Cardiac muscle cell (in vitro differentiated cells and primary cell): ENCODE data around the gene CPEB2. TPM values are rescaled to one million over a fixed set of nuclear protein-coding genes. Genes with fewer than 3 reads are reported as not detected.

Experiments used
- DNase-seq, 2 donors: peaks; one replicate each; pipeline versions ENCODE4 v3.0.0 to v3.0.0-alpha.2; 2010 to 2017; ENCODE audit warnings: low read depth in 1 of 2, low spot score in 1 of 2
- H3K27ac ChIP-seq: fragments of 200-600 bp; sonication (generic); 2 replicates; pipeline ENCODE4 v1.5.1; 2016
- H3K27me3 ChIP-seq: fragments of 200-600 bp; sonication (generic); 2 replicates; pipeline ENCODE4 v1.6.0; 2016; ENCODE audit warnings: control low read depth
- H3K36me3 ChIP-seq: fragments of 200-600 bp; sonication (generic); 2 replicates; pipeline ENCODE4 v1.5.1; 2016; ENCODE audit warnings: control low read depth
- H3K4me1 ChIP-seq: fragments of 200-600 bp; sonication (generic); 2 replicates; pipeline ENCODE4 v1.8.1; 2017; ENCODE audit warnings: low read depth, mild to moderate bottlenecking, mixed run types
- H3K4me3 ChIP-seq: fragments of 200-600 bp; sonication (generic); 2 replicates; pipeline ENCODE4 v1.5.1; 2016; ENCODE audit warnings: mild to moderate bottlenecking
- H3K9me3 ChIP-seq: fragments of 200-600 bp; sonication (generic); 2 replicates; pipeline ENCODE4 v1.5.1; 2017; ENCODE audit warnings: low read depth, mild to moderate bottlenecking, control low read depth
- polyA plus RNA-seq: library from polyadenylated mRNA; unstranded; fragments of >200 nt; fragmentation: Nextera tagmentation; extraction: Ambion mirVana; gene quantifications from 2 replicates; pipeline ENCODE4 v1.2.1, GENCODE V29; 2016
- total RNA-seq: library from RNA; depleted of rRNA; stranded (reverse); fragments of >200 nt; gene quantifications from 2 replicates; pipeline ENCODE4 v1.2.3, GENCODE V29; 2016
- TF ChIP-seq, protein P1 (sequence below): IDR thresholded peaks from 2 replicates; pipeline ENCODE4 v1.5.1; 2012; ENCODE audit warnings: low read depth, mild to moderate bottlenecking, low read length

CPEB2 gene
- total and polyA plus RNA-seq, 2 experiments from 2014 or later: 7.5 to 17.4 TPM

DNA sequence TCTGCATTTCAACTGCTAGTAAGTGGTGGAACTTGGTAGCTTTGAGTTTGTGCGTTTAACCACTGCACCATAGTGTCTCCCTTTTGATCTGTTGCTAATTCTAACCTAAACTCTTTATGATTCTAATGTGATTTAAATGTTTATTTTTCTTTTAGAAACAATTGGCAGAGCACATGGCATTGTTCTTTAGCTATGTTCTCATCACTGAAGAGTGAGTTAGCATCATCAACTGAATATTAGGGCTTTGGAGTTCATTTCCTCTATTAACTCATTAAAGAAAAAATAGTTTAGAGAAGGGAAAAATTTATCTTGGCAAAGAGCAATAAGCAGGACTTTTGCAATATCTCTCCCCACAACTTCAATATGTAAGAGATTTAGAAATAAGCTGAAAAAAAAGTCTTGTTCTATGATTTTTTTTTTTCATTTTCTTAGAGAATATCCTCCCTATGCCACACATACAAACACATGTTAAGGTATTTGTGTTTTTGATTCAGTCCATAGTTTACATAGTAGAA, 25.7 kb downstream of the CPEB2 start:
- Histone ChIP-seq H3K27me3 (no peaks in the 10 kb centered on the region), H3K9me3 (no peaks in the 10 kb centered on the region), H3K4me3 (no peak overlapping the region), H3K27ac (no peak overlapping the region), H3K36me3 (peaks cover 10% of the 10 kb centered on the region), H3K4me1 (no peaks in the 10 kb centered on the region)
- TF ChIP-seq, protein P1, sequence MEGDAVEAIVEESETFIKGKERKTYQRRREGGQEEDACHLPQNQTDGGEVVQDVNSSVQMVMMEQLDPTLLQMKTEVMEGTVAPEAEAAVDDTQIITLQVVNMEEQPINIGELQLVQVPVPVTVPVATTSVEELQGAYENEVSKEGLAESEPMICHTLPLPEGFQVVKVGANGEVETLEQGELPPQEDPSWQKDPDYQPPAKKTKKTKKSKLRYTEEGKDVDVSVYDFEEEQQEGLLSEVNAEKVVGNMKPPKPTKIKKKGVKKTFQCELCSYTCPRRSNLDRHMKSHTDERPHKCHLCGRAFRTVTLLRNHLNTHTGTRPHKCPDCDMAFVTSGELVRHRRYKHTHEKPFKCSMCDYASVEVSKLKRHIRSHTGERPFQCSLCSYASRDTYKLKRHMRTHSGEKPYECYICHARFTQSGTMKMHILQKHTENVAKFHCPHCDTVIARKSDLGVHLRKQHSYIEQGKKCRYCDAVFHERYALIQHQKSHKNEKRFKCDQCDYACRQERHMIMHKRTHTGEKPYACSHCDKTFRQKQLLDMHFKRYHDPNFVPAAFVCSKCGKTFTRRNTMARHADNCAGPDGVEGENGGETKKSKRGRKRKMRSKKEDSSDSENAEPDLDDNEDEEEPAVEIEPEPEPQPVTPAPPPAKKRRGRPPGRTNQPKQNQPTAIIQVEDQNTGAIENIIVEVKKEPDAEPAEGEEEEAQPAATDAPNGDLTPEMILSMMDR: no peak
- peak in 1 of 2 donors; percentile 15 for DNase-seq

DNA sequence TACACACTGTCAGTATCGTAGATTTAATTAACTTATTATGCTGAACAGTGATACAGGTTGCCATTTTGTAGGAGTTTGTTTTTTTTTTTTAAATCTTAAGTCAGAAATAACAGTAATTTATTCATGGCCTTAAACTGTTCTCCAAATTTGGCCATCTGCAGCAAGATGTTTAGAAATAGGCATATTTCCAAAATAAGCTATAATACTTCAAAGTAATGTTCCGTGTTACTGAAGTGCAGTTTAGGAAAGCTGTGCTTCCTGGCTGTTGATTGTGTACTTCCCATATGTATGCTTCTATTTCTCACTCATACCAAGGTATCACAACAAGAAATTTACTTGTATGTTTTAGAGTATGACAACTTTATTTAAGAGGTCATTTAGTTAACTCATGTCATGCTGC, 28.9 kb downstream of the CPEB2 start:
- H3K27me3 ChIP-seq: no peaks in the 10 kb centered on the region
- H3K4me1 ChIP-seq: peaks cover 7% of the 10 kb centered on the region
- no peaks in the 10 kb centered on the region for H3K9me3 ChIP-seq
- DNase-seq: no peak
- TF ChIP-seq, protein P1: no peak
- no peak overlapping the region for H3K27ac ChIP-seq
- H3K4me3 ChIP-seq: no peak overlapping the region
- peaks cover 20% of the 10 kb centered on the region for H3K36me3 ChIP-seq

DNA sequence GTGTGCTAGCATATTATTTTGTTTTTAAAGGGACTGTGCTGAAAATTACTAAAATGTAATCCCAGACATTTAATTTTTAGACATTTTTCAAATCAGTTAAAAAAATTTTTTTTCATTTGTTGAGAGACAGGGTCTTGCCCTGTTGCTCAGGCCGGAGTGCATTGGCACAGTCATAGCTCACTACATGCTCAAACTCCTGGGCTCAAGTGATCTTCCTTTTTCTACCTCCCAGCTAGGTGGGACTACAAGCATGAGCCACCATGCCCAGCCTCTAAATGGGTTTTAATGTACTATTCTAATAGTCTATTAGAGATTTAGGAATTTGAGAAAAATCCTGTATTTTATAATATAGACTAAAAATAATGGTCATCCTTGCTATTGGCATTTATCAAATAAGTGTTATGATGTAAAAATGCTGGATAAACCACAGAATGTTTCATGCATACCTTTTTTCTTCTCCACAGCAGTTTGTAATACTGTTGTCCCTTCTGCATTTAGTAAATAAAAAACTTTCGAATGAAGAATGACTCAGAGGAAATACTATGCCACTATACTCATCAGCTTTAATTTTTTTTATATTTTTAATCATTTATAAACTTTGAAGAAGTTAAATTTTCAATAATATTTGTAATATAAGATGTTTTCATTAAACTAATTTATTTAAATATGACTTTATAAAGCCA, 29.9 kb downstream of the CPEB2 start:
- peaks cover 7% of the 10 kb centered on the region for H3K4me1 ChIP-seq
- no peak overlapping the region for H3K4me3 ChIP-seq
- no peaks in the 10 kb centered on the region for H3K27me3 ChIP-seq
- no peaks in the 10 kb centered on the region for H3K9me3 ChIP-seq
- no peak overlapping the region for H3K27ac ChIP-seq
- H3K36me3 ChIP-seq: peaks cover 20% of the 10 kb centered on the region
- TF ChIP-seq, protein P1: no peak
- DNase-seq: no peak

DNA sequence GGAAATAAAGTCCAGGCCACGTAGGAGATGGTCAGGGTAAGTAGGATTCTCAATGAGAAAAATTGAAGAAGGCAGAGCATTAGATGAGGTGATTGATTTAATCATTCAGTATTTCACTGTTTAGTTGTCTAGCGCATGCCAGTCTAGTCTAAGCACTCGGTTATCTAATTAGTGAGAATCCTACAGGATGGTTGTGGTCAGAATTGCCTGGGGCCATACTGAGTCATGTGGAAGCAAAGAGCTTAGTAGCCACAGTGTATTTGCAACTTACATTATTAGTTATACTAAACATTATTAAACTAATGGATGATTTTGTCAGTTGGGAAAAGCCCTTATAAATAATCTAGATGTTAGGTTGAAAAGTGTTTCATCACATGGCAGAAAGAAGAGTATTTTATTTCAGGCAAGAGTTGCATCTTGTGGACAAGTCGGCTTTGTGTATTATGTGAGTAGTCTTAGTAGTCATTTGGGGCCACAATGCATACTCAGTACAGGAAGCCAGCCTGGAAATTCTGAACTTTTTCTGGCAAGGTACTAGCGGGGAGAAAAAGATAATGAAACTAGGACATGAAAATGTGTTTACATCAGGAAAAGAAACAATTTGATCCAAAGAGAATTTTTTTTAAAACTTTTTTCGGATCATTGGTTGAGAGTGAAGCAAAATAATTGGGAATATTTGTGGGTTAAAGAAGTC, 31.9 kb downstream of the CPEB2 start:
- peak in 1 of 2 donors; percentile 50 for DNase-seq
- Histone ChIP-seq H3K27ac (peak overlapping the region; percentile 67), H3K36me3 (peaks cover 14% of the 10 kb centered on the region), H3K4me3 (no peak overlapping the region), H3K9me3 (no peaks in the 10 kb centered on the region), H3K27me3 (no peaks in the 10 kb centered on the region), H3K4me1 (peaks cover 13% of the 10 kb centered on the region)
- TF ChIP-seq, protein P1: no peak

DNA sequence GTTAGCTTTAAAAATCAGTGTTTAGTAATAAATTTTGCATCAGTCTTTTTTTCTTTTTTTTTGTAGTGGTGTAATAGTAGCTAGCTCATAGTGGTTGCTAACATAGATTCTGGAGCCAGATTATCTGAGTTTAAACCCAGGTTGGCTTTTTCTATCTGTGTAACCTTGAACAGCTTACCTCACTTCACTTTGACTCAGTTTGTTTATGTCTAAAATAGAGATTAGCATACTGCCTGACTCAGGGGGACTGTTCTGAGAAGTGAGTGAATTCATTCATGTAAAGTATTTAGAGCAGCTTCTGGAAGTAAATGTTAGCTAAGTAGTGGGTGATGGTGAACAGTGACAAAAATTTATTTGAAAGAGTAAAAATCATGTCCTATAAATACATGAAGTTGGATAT, 32.9 kb downstream of the CPEB2 start:
- peak overlapping the region; percentile 67 for H3K27ac ChIP-seq

More for the DNA sequence above, 32.9 kb downstream of the CPEB2 start:
- Histone ChIP-seq H3K4me3 (no peak overlapping the region), H3K4me1 (peaks cover 13% of the 10 kb centered on the region), H3K27me3 (no peaks in the 10 kb centered on the region), H3K36me3 (peaks cover 17% of the 10 kb centered on the region), H3K9me3 (no peaks in the 10 kb centered on the region)
- no peak for DNase-seq
- TF ChIP-seq, protein P1: no peak
